ENCODE measurements around the gene FEZF2.

FEZF2 gene

DNA sequence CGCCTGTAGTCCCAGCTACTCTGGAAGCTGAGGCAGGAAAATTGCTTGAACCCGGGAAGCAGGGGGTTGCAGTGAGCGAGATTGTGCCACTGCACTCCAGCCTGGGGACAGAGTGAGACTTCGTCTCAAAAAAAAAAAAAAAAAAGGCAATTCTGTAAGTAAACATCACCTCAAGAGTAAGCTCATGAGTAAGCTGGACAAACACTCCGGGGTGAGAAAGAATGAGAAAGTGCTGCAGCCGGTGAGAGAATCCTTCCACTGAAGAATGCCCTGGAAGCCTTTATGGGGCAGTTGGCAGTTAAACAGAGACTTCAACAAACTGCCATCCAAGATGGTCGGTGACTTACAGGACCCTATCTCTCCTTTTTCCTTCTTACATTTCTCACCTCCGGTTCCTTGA, 47.5 kb downstream of the FEZF2 start:
- no peak for FAIRE-seq

- FAIRE-seq = no peak
Measured at GRCh38 chr3:62323241-62323640, 50.1 kb downstream of the FEZF2 start.
